ENCODE results near the gene SNX13.

The SNX13 gene

GRCh38 chr7:17940302-17940883 lies at the start of gene SNX13:
TSS of gene SNX13 (minus strand) at chr7:17940494. CDS start at chr7:17940295, 199 bp downstream.
- peak; percentile 93 for DNase-seq

- DNase-seq, result no peak
These were observed 49.3 kb upstream of the SNX13 start for GRCh38 chr7:17989546-17989945.

GRCh38 chr7:17988858-17989257 lies 48.6 kb upstream of the SNX13 start:
- DNase-seq, result no peak

GRCh38 chr7:17988141-17988540 lies 47.8 kb upstream of the SNX13 start:
- DNase-seq, result no peak

GRCh38 chr7:17986851-17987250 lies 46.6 kb upstream of the SNX13 start:
- DNase-seq, result no peak

GRCh38 chr7:17985473-17986239 lies 45.4 kb upstream of the SNX13 start:
- no peak for DNase-seq

- DNase-seq, result no peak
These were observed 44.0 kb upstream of the SNX13 start for GRCh38 chr7:17984288-17984687.

GRCh38 chr7:17983221-17984062 lies 43.1 kb upstream of the SNX13 start:
- DNase-seq, result no peak

GRCh38 chr7:17976952-17977351 lies 36.7 kb upstream of the SNX13 start:
- DNase-seq, result no peak

- no peak for DNase-seq
These were observed 31.1 kb upstream of the SNX13 start for GRCh38 chr7:17971411-17971810.

- no peak for DNase-seq
These were observed 28.8 kb upstream of the SNX13 start for GRCh38 chr7:17968791-17969715.

GRCh38 chr7:17966706-17967105 lies 26.4 kb upstream of the SNX13 start:
- no peak for DNase-seq

GRCh38 chr7:17965603-17966002 lies 25.3 kb upstream of the SNX13 start:
- DNase-seq, result no peak

- no peak for DNase-seq
These were observed 23.0 kb upstream of the SNX13 start for GRCh38 chr7:17963281-17963680.

- DNase-seq, result no peak
These were observed 22.4 kb upstream of the SNX13 start for GRCh38 chr7:17962652-17963051.

- DNase-seq, result no peak
These were observed 17.6 kb upstream of the SNX13 start for GRCh38 chr7:17957871-17958270.

- no peak for DNase-seq
These were observed 12.1 kb upstream of the SNX13 start for GRCh38 chr7:17952387-17952786.

- no peak for DNase-seq
These were observed 11.5 kb upstream of the SNX13 start for GRCh38 chr7:17951742-17952254.

GRCh38 chr7:17948526-17949238 lies 8.4 kb upstream of the SNX13 start:
- DNase-seq, result no peak

- DNase-seq, result no peak
These were observed 7.3 kb upstream of the SNX13 start for GRCh38 chr7:17947620-17948019.

- no peak for DNase-seq
These were observed 6.3 kb upstream of the SNX13 start for GRCh38 chr7:17946591-17946990.

GRCh38 chr7:17944720-17945119 lies 4.4 kb upstream of the SNX13 start:
- no peak for DNase-seq
